ENCODE results near the gene PBOV1.
"Not testable (repeated sequence)": the region's sequence is repeated elsewhere in the genome, so short reads cannot be mapped to it uniquely, and the experiment has no call there.

The PBOV1 gene

GRCh38 chr6:138237463-138237862 lies 19.2 kb upstream of the PBOV1 start:
- no peak for DNase-seq

- no peak for DNase-seq
These were observed 17.4 kb upstream of the PBOV1 start for GRCh38 chr6:138235693-138236092.

DNA sequence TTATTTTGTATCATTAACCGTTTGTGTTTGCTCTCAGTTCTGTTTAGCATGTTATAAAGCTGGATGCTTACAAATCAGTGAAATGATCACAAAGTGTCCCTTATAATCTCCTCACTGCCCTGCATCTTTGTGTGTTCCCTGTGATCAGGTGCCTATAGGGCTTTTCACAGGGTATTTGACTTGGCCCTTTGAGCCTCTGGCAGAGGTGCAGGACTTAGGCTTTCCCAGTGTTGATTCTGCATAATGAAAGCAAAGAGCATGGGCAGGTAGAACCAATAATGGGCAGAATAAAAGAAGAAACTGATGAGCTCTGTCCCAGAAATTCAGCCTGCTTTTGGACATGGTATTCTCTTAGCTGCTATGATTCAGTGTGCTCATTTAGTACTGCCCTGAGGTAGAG lies 16.9 kb upstream of the PBOV1 start:
- DNase-seq, result no peak

- no peak for DNase-seq
These were observed 16.1 kb upstream of the PBOV1 start for GRCh38 chr6:138234363-138234762.

- no peak for DNase-seq
These were observed 13.1 kb upstream of the PBOV1 start for GRCh38 chr6:138231381-138231886.

DNA sequence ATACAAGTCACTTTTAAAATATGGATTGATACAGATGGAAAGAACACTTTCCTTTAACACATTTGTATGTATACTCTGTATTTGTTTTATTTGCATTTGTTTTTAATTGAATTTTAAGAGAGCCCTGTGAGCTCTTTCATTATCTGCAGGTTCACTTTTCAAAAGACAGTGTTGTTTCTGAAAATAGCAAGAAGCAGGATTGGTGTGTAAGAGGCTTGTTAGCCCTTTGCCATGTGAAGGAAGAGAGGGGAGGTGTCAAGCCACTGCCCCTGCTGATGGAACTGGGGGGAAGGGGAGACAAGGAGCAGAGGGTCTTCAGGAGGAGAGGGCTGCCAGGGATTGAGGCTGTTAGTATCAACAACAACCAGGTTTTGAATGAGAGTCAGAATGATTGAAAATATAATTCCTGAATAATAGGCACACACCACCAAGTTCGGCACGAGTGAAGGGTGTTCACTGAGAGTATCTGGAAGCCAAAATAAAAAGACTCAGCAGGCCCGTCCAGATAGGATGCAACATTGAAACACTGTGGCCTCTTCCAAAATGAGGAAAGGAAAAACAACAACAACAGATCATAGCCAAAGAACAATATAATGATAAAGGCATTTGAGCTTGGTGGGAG lies 12.6 kb upstream of the PBOV1 start:
- no peak for DNase-seq

GRCh38 chr6:138230221-138230620 lies 11.9 kb upstream of the PBOV1 start:
- no peak for DNase-seq

GRCh38 chr6:138229663-138230179 lies 11.4 kb upstream of the PBOV1 start:
- no peak for DNase-seq

GRCh38 chr6:138229072-138229471 lies 10.8 kb upstream of the PBOV1 start:
- DNase-seq, result no peak

DNA sequence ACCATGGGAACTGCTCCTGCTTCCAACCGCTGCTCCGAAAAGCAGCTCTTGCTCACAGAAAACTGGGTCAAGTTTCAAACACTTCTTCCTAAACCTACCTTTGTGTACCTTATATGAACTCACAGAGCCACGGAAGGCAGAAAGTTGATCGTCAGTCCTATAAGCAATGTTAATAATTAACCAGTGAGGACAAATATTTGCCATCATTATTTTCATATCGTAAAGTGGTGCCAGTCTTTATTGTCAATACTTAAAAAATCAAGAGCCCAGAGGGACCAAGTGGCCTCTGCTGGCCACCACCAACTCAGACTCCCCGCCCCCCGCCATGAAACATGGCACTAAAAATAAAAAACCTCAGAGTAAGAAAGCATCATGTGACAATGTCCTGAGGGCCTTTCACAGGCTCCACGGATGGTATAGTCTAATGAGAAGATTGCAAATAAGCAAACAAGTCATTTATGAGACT lies 9.1 kb upstream of the PBOV1 start:
- no peak for DNase-seq

- DNase-seq, result no peak
These were observed 8.5 kb upstream of the PBOV1 start for GRCh38 chr6:138226700-138227315.

GRCh38 chr6:138225953-138226352 lies 7.7 kb upstream of the PBOV1 start:
- DNase-seq, result no peak

DNA sequence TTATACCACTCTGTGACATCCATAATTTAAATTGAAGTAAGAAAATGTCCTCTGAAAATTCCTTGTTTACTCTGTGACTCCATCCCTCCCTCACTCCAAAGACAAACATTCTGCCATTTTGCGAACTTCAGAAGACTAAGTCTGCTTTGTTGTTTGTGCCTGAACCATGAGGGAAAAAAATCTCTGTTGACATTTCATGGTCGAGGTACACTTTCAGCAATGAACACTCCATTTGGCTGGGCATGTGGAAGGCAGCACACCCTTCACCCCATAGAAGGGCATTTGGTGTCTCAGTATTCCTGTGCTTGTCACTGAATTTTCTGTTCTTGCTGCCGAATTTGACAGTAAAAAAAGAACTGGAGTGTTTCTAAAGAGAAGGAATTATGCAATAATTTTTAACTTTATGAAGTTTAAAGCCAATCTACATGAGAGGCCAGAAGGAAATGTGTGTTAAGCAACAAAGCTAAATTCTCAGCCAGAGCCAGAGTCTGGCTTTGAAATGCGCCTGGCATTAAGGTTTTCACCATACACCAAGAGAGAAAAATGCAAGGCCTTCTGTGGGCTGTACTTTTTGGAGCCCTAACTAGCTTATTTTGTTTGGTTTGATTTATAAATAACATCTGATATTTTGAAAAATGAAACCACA lies 4.7 kb upstream of the PBOV1 start:
- DNase-seq, result no peak

DNA sequence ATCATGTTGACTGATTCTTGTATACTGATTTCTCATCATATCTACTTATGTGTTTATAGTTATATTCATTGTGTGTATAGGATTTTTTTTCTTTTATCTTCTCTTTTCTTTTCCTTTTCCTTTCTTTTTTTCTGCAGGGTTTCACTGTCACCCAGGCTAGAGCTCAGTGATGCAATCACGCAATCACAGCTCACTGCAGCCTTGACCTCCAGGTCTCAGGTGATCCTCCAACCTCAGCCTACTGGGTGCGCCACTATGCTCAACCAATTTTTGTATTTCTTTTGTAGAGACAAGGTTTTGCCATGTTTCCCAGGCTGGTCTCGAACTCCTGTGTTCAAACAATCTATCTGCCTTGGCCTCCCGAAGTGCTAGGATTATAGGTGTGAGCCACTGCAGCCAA lies 1.6 kb upstream of the PBOV1 start:
- DNase-seq, result no peak

DNA sequence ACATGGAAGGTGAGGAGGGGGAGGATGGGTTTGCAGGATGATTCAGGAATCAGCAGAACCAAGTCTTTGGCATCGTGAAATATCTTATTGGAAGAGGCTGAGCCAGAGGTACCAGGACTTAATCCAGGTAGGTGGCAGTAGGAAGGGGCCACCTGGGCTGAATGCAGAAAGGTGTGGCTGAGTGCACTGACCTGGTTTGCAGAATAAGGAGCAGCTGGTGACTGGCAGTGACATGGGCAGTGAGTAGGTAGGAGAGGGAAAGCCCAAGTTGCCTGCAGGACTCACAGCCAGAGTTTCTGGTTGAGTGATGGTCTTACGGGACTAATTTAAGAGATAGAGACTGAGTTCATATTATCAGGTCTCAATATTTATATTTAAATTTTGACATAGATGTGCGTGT lies 1.1 kb upstream of the PBOV1 start:
- no peak for DNase-seq

- DNase-seq, result no peak
These were observed 3.1 kb downstream of the PBOV1 start for GRCh38 chr6:138215093-138215782.

GRCh38 chr6:138212530-138212929 lies 5.8 kb downstream of the PBOV1 start:
- not testable (repeated sequence) for DNase-seq

GRCh38 chr6:138211601-138212000 lies 6.7 kb downstream of the PBOV1 start:
- no peak for DNase-seq

DNA sequence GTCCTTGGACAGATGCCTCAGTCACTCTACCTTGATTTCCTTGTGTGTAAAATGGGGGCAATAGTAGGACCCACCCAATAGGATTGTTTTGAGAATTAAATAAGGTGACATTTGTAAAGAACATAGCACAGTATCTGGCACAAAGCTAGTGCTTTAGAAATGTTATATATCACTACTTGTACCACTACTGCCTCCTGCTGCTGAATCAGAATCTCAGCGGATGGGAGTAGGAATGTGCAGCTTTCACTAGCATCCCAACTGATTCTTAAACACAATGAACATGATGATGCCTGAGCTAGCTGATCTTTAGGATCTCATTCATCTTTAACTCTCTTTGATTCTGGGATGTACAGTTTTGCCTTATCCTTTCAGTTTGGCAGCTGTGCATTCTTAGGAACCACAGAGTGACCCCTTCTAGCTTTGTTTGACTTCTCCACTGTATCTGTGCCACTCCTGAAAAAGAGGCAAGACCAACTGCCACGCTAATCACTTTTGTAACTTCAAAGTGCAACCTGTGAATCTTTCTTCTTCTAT lies 7.2 kb downstream of the PBOV1 start:
- DNase-seq, result no peak

GRCh38 chr6:138206862-138207261 lies 11.4 kb downstream of the PBOV1 start:
- no peak for DNase-seq

- DNase-seq, result no peak
These were observed 12.7 kb downstream of the PBOV1 start for GRCh38 chr6:138205437-138206094.

DNA sequence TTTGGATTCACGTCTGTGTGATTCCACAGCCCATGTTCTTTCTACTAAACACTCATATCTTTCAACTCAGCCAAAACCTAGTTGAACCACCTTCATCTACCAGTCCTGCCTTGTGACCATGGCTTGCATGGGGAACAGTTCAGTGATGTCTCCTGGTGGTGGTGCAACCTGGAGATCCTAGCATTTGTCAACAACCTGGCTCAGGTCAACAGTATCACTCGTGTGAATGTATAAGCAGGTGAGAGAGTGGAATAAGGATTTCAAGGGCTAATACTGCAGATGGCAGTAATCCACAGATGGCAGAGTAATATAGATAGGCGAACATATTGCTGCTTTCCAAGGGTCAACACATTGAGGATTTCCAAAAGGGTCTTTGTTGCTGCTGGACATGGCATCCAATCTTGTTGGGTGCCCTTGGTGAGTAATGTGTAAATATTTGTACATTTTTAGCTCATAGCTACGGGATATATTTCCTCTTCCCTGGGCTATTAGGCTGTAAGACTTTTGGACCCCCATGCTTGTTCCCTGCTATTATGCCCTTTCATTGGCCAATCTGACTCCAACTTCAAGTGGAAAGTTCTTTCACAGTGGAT lies 13.4 kb downstream of the PBOV1 start:
- no peak for DNase-seq

All from fibroblast of skin of back (primary cell).